Activated CD4-positive, CD25-positive, alpha-beta regulatory T cell (primary cell): ENCODE measurements around the gene ICAM2.

Experiments
- DNase-seq, 4 experiments: peaks; one replicate each; lab custom pipeline; 2025; lab: John Stamatoyannopoulos, UW

ICAM2 gene

DNA sequence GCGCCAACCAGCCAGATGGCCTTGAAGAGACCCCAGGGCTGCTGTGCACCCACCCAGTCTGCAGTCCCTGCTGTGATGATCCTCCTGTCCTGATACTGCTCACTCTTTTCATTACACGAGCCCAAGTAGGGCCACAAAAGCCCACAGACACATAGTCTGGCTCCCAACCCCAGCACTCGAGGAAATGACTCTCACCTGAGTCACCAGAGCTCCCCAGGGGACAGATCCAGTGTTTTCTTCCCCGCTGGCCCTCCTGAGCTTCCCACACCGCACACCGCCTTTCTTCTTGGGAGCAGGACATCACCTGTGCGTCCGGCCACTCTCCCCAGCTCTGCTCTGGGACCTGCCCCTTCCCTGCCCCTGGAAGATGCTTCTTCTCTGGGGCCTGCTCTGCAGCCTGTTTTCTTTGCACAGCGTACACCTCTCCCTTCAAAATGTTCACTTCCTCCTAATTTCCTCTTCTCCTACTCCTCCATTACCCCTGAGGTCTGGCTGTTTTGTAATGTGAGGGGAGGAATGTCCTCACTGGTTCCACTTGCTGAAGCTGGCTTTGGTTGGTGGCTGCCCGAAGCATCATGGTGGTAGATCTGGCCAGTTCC is 45.7 kb downstream of the ICAM2 start:
- no peak for DNase-seq

- no peak for DNase-seq
These were observed 46.4 kb downstream of the ICAM2 start for GRCh38 chr17:63973930-63974593.

DNA sequence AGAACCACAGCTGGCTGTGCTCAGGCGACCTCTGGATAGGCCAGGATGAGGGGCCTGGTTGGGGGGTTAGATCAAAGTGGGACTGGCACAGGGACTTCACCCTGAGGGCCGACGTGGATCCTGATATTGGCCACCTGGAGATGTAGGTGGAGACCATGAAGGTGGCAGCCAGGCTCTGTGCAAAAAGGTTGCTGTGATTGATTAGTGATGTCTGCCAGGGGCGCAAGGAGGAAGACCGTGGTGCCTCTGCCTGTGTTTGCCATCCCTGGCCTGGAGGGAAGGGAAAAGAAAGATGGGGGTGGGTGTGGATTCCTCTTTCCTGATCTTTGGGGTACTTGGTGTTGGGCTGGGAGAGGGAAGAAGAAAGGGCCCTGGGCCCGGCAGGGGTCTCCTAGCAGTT is 47.2 kb downstream of the ICAM2 start:
- DNase-seq = no peak

DNA sequence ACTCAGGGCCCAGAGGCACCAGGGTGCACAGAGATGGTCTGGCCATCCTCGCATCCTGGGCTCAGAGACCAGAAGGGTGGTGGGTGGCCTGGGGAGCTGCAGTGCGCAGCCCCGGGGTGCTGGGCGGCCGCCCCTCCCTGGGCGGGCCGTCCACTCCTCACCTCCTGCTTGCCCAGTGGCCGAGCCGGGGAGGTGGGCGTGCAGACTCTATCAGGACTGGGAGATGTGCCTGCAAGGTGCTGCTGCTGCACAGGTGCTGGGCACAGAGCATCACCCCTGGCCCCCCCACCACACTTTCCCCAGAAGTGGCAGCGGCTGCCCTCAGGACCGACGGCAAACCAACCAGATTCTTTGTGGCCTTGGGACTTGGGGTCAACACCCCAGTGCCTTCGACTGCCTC is 47.6 kb downstream of the ICAM2 start, which contains the start of gene SCN4A:
SCN4A (minus strand) TSS at position 123 of the 400 bp plus-strand sequence; CDS start at position 46, 77 bp downstream.
- no peak for DNase-seq

DNA sequence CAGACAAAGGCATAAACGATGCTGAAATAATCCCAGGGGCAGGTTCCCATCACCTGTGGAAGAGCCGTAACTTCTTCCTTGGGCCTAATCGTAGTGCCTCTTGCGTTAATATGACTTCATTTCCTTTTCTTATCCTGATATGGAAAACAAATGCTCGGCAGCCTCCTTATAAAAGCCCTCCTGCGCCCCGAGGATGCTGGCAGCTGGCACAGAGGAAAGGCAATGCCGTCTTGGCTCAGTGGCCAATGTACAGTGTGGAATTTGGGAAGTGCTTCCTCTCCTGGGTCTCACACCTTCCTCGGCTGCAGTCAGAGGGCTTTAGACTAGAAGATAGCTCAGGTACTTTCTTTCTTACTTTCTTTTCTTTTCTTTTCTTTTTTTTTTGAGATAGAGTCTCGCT is 51.2 kb downstream of the ICAM2 start:
- DNase-seq = no peak

GRCh38 chr17:63967953-63968352 is 52.5 kb downstream of the ICAM2 start:
- DNase-seq = no peak

- no peak for DNase-seq
These were observed 53.7 kb downstream of the ICAM2 start for GRCh38 chr17:63966646-63967264.

GRCh38 chr17:63963123-63963522 is 57.3 kb downstream of the ICAM2 start:
- no peak for DNase-seq

DNA sequence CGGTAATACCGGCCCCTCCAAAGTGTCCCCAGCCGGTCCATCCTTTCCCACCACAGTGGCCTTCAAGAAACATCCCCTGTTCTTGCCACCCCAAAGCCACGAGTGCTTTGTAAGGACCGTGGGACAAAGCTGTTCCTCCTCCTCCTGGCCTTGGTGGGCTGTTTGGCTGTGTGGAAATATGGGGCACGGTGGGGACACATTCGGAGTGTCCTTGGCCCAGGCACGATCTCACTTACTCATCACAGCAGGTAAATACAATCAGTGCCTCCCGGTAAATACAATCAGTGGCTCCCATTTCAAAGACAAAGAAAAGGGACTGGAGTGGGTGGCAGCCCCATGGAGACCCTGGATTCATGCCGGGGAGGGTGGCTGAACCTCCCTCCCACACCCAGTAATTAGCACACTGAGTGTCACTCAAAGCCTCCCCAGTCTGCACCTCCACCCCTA is 58.1 kb downstream of the ICAM2 start:
- DNase-seq = no peak

DNA sequence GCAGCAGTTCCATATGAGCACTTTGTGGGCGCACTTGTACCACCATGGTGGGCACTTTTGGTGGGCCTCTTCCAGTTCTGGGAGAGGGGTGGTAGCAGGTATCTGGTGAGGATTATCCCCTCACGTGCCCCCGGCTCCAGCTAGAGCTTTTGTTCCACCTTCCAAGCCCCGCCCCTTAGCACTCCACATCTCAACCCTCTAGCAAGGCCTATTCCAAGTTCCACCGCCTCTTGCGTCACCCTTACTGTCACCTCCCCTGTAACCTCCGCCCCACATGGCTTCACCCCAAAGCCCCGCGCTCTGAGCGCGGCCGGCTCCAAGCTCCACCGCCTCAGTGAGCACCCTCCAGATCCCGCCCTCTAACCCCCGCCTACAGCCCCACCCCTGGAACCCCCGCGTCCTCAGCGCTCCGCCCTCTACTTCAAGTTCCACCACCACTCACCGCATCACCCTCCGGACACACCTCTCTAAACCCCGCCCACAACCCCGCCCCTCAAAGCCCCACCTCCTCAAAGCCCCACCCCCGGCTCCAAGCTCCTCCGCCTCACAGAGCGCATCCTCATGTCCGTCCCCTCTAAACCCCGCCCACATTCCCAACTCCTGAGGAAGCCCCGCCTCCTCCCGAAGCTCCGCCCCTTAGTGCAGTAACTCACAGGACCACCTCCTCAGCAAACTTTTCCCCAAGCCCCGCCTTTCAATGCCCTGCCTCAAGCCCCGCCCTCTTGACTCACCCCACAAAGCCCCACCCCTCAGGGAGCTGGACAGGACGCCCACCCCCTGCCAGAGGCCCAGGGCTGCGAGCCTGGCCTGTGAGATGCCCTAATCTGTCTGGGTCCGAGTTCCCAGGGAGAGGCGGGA is 58.8 kb downstream of the ICAM2 start:
- DNase-seq = peak in 2 of 4 experiments; percentile 15 to 21

DNA sequence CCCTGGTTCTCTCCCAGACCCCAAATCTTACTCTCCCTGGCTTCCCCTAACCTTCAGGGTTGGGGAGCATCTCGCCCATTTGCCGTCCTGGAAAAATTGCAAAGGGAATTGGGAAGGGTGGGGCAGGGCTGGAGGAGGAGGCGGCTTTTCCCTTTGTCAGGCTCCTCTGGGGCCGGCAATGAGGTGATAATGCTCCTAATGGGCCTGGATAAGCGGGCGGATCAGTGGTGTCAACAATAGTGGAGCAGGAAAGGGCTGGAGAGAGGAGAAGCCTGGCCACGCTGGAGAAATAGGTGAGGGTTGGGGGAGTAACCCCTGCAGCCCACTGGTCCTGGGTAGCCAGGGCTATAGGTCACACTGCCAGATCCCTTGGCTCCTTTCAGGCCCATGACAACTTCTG is 60.0 kb downstream of the ICAM2 start:
- DNase-seq = no peak

DNA sequence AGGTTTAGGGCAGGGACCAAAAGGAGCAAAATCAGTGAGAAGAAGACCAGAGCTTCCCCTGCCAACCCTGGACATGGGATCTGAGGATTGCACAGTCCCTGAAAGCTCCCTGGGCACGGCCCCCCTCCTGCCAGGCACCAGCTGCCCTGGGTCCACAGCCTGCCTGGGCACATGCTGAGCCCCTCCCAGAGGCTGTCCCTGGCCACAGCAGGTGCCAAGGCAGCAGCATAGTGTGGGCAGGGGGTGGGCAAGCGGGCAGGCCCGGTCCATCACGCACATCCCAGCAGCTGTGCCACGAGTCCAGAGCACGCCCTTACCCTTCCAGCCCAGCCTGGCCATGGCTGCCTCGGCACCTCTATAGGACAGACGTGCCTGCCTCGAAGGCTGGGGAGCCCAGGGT is 60.4 kb downstream of the ICAM2 start:
- no peak for DNase-seq

GRCh38 chr17:63956296-63956920 is 64.0 kb downstream of the ICAM2 start:
- DNase-seq = no peak

DNA sequence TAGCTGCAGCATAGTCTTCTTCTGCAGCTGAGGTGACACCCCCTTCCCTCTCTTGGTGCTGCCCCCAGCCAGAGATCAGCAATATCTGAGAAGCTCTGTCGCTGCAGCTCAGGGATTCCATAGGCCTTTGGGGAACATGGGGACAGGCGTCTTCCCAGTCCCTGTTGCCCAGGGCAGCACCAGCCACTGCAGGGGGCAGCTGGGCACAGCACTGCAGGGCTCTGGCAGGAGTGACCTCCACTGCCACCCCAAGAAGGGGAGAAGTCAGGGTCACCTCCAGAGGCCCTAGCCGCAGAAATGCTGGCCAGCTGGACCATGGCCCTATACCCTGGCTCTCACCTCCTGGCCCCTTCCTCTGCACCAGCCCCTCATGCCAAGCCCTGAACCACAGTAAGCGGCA is 64.6 kb downstream of the ICAM2 start:
- DNase-seq = no peak

- no peak for DNase-seq
These were observed 65.2 kb downstream of the ICAM2 start for GRCh38 chr17:63955232-63955631.

DNA sequence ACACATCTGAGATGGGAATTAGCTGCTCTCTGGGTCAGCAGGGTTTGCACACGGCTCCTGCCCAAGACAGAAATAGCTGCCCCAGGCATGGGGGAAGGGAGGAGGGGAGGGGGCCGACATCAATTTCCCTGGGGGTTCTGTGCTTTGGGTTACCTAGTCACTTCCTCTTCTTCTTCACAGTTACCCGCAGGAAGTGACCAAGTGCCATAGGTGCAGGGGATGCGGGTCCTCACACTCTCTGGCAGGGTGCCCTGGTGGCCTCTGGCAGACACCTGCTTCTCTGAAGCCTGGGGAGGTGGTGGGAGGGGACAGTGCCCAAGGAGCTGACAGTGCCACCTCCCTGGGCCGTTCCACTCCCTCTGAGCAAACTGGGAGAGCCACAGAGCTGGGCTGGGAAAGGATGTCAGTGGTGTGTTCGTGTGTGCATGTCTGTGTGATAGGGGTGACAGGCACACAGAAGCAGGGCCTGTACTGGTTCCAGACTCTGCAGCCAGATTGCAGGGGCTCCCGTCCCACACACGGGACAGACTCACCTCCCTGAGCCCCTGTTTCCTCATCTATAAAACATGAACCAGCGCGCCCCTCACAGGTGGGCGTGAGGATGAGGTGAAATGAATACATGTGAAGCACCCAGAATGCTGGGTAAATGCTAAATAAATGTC is 65.9 kb downstream of the ICAM2 start:
- DNase-seq = no peak
